Measurements from ENCODE around the gene TC2N.
"Not testable (repeated sequence)": the region's sequence is repeated elsewhere in the genome, so short reads cannot be mapped to it uniquely, and the experiment has no call there.

TC2N gene

DNA sequence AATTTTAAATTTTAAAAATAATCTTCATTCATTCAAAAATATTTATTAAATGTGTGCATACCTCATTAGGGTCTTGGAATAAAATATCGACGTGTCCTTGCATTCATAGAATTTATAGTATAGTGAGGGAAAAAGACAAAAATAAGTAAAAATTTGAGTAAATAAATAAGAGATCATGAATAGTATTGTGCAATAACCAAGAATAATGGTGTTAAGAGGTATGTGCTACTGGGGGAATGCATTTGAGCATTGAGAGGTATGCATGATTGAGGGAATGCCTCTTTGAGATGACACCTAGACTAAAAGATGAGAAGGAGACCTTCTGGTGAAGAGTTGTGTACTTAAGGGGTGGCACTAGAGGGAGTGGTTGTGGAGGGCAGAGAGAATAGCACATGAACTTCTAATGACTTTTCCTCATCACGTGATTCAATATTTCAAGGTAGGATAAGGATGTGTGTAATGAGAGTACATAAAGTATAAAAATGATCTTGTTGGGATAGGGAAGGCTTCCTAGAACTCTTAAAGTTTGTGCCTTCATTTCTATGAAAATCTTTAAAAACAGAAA lies 116.6 kb downstream of the TC2N start:
- no peak for DNase-seq

- DNase-seq: no peak
Measured at GRCh38 chr14:91749868-91750267, 117.5 kb downstream of the TC2N start.

DNA sequence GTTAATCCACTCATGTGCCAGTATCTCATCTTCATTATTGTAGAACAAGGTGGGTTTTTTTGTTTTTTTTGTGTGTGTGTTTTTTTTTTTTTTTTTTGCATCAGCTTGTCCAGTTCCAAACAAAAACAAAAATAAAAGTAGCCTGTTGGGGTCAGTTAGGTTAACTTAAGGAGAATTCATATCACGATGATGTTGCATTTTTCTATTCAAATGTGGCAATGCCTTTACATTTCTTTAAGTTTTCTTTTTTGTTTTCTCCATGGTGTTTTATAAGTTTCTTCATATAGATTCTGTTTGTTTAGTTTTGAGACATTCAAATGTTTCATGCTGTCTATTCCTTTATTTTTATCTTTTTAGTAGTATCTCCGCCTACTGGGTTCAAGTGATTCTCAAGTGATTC lies 119.3 kb downstream of the TC2N start:
- no peak for DNase-seq

DNA sequence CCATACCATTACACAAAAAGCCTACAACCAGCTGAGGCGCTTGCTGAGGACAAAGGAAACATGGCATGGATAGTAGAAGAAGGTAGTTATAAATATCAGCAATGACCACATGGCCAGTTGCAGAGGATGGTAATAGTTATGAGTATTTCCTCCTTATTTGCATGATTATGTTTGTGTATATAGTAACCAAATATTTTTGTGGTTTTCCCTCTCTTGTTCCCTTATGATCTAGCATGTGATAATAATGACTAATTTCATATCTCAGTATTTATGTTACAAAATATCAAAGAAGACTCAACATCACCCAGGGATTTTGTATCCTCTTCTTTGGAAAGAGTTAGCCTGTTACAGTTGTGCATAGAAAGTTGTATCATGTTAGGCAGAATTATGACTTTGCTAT lies 122.0 kb downstream of the TC2N start:
- DNase-seq: no peak

DNA sequence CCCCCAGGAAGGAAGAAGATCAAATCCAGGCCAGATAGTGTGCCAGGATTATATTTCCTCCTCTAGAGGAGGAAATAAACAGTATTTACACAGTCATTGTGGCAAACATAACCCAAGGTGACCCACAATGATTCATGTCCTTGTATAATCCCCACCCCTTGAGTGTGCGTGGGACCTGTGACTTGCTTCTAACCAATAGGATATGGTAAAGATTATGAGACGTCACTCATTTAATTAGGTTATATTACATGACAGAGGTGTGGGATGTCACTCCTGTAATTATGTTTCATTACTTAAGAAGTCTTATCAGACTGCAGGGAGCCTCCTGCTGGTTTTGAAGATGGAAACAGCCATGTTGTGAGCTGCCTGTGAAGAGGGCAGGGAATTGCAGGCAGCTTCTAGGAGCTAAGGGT lies 123.3 kb downstream of the TC2N start:
- DNase-seq: no peak

- no peak for DNase-seq
Measured at GRCh38 chr14:91743305-91743653, 124.1 kb downstream of the TC2N start.

DNA sequence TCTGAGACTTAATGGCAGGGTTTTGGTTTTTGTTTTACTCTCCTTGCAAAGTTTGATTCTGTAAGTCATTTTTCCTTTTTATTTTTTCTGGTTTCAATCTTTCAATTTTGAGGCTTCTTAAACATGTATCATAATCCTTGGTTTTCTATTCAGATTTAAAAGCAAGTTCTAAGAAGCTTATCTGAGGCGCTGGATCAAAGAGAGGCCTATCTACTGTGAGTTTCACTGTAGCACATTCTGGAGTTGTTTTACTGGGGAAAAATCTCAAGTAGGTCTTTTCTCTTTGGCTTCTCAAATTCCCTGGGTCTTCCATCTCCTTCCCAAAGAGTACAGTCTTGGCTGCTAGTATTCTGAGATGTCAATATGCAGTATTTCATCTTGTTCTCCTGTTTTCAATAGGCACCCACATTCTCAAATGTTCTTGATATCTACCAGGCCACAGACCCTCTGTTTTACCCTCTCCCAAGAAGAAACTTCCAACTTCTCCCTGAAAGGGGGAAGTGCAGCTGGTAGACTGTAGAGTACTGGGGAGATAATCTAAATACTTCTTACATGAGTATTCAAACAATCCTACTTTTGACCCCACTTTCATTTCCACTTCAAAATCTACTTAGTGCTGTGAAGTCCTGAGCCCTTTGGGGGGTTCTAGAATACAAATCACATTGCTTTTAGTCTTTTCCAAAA lies 124.6 kb downstream of the TC2N start:
- no peak for DNase-seq

DNA sequence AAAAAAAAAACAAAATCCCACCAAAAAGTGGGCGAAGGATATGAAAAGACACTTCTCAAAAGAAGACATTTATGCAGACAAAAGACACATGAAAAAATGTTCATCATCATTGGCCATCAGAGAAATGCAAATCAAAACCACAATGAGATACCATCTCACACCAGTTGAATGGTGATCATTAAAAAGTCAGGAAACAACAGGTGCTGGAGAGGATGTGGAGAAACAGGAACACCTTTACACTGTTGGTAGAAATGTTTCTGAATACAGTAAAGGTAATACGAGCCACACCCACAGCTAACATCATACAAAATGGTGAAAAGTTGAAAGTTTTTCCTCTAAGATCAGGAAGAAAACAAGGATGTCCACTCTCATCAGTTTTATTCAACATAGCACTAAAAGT lies 127.5 kb downstream of the TC2N start:
- DNase-seq: not testable (repeated sequence)

GRCh38 chr14:91737619-91738018 lies 129.7 kb downstream of the TC2N start:
- no peak for DNase-seq

DNA sequence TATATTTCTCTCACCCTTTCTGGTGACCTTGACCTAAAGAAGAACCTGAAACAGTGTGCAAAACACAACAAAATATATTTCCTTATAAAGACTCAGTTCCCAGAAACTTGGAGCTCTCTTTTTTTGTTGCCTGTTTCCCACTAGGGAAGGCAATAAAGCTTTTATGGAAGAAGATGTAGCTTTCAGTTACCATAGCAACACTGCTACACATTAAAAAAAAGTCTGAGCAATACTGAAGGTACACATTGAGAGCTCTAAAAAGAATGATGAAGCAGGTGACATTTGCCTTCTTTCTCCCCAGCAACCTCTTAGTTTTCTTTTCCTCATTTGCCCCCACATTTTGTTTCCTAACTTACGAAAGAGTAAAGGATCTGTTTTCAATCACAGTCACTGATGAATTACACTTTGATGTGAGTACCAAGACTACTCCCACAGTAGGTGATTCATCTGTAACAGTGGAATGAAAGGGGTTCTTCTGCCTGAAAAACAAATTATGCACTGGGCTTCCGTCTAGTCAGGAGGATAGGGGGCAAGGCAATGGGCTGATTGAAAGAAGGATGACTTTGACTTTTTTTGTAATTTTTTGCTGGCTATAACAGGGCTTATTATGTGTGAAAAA lies 134.4 kb downstream of the TC2N start:
- DNase-seq: no peak

DNA sequence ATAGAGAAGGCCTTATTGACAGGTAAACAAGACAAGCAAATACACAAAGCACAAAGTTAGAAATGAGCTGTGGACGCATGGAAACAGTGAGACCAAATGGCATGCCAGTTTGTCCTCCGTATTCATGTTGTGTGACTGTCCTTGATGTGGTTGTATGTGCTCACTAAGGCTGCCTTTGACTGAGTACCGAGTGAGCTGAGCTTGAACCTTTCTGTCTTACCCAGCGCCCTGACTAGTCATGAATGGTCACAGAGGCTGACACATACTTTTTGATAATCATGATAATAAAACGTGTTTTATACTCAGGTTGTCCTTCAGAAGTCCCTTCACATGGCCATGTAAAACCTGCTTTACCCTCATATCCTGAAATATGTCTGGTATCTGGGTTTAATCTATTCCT lies 134.9 kb downstream of the TC2N start:
- no peak for DNase-seq

DNA sequence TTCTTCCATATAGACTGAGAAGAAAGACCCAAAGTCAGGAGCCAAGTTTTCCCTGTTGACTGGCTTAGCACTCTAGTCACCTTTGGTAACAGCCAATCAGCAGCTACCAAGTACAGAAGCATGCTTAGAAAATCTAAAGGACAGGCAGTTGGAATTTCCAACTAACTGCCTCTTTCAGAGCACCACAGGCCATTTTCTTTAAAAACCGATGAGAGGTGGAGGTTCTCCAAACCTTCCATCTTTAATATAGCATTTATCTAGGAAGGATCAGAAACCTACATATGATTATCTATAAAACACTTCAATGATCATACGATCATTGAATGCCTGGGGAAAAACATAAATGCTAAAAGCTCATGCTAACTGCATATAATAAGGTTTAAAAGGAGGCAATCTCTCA lies 135.3 kb downstream of the TC2N start, which contains the start of gene CATSPERB:
Gene CATSPERB, minus strand, starts transcription at position 101 of the 400 bp plus-strand sequence. CDS start 2,607 bp downstream, outside the sequence.
- DNase-seq: no peak

- no peak for DNase-seq
Measured at GRCh38 chr14:91731018-91731417, 136.3 kb downstream of the TC2N start.

DNA sequence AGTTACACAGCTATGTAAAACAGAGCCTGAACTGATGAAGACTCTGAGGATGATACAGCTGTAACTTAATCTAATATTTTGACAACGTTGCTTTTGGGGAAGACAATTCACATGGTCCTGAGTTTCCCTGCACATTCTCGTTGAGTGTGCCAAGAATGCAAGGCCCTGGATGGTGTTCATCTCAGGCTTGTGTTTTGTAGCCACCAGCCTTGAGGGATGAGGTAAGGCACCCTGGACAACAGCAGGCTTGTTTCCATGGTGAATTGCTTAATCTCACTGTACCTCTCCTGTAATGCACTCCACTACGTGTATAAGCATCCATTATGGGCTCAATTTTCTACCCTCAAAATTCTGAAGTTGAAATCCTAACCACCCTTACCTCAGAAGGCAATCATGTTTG lies 137.6 kb downstream of the TC2N start:
- no peak for DNase-seq
